HepG2 (cell line): Measurements from ENCODE around the gene PNPLA2. TPM values are rescaled to one million over a fixed set of nuclear protein-coding genes. Genes with fewer than 3 reads are reported as not detected.

ENCODE experiments used
- GFI1 ChIP-seq: sonication (generic); formaldehyde crosslinking; IDR thresholded peaks from 2 replicates; pipeline ENCODE4 v1.5.0; 2020; ENCODE audit warnings: missing genetic modification reagents, mild to moderate bottlenecking, borderline replicate concordance
- HDAC6 ChIP-seq: fragments of 200-600 bp; sonication (generic); IDR thresholded peaks from 2 replicates; pipeline ENCODE4 v1.7.0; 2017; ENCODE audit warnings: mild to moderate bottlenecking, antibody characterized with exemption, low read length, low read depth
- HNRNPLL ChIP-seq: fragments of 200-400 bp; formaldehyde crosslinking; IDR thresholded peaks from 2 replicates; pipeline ENCODE4 v1.6.1; 2017; ENCODE audit warnings: mild to moderate bottlenecking, low read depth, low read length; ENCODE audit not compliant: poor library complexity, severe bottlenecking
- MAFK ChIP-seq, 2 experiments: IDR thresholded peaks in 1 of 2; conservative IDR thresholded peaks in 1 of 2; 2 replicates each; pipeline ENCODE4 v1.6.1; 2011; ENCODE audit warnings: improper control_type of control experiment in 2 of 2, low read length in 2 of 2
- MED8 ChIP-seq: sonication (generic); formaldehyde crosslinking; IDR thresholded peaks from 2 replicates; pipeline ENCODE4 v1.8.1; 2023; ENCODE audit warnings: mild to moderate bottlenecking, missing genetic modification reagents; ENCODE audit not compliant: insufficient replicate concordance
- NFE2 ChIP-seq: sonication (generic); formaldehyde crosslinking; IDR thresholded peaks from 2 replicates; pipeline ENCODE4 v1.4.0; 2020; ENCODE audit warnings: missing genetic modification reagents
- NFYB ChIP-seq: sonication (generic); formaldehyde crosslinking; IDR thresholded peaks from 2 replicates; pipeline ENCODE4 v1.4.0; 2020; ENCODE audit warnings: missing genetic modification reagents
- REL ChIP-seq: sonication (generic); formaldehyde crosslinking; conservative IDR thresholded peaks from 2 replicates; pipeline ENCODE4 v1.8.0; 2022; ENCODE audit warnings: mild to moderate bottlenecking, missing genetic modification reagents, moderate library complexity
- SAFB2 ChIP-seq: sonication (generic); formaldehyde crosslinking; IDR thresholded peaks from 2 replicates; pipeline ENCODE4 v1.5.1; 2020; ENCODE audit warnings: missing genetic modification reagents, low read depth, mild to moderate bottlenecking, borderline replicate concordance
- SPEN ChIP-seq: sonication (generic); formaldehyde crosslinking; IDR thresholded peaks from 2 replicates; pipeline ENCODE4 v1.5.1; 2020; ENCODE audit warnings: low read depth, mild to moderate bottlenecking, missing genetic modification reagents
- YEATS2 ChIP-seq: sonication (generic); formaldehyde crosslinking; IDR thresholded peaks from 2 replicates; pipeline ENCODE4 v1.4.0; 2020; ENCODE audit warnings: missing genetic modification reagents, borderline replicate concordance
- ZKSCAN1 ChIP-seq: fragments of 150-350 bp; IDR thresholded peaks from 2 replicates; pipeline ENCODE4 v1.6.1; 2014; ENCODE audit warnings: low read length
- ZNF101 ChIP-seq: sonication (generic); formaldehyde crosslinking; IDR thresholded peaks from 2 replicates; pipeline ENCODE4 v1.4.0; 2020; ENCODE audit warnings: mild to moderate bottlenecking, low read depth, missing genetic modification reagents, borderline replicate concordance
- ZNF335 ChIP-seq: sonication (generic); formaldehyde crosslinking; IDR thresholded peaks from 2 replicates; pipeline ENCODE4 v1.4.0; 2020; ENCODE audit warnings: missing genetic modification reagents
- ZNF431 ChIP-seq: sonication (generic); formaldehyde crosslinking; IDR thresholded peaks from 2 replicates; pipeline ENCODE4 v1.9.0; 2022; ENCODE audit warnings: missing genetic modification reagents, low read depth, mild to moderate bottlenecking, borderline replicate concordance
- ZNF557 ChIP-seq: sonication (generic); formaldehyde crosslinking; IDR thresholded peaks from 2 replicates; pipeline ENCODE4 v1.4.0; 2020; ENCODE audit warnings: missing genetic modification reagents
- ZNF678 ChIP-seq: sonication (generic); formaldehyde crosslinking; IDR thresholded peaks from 2 replicates; pipeline ENCODE4 v1.4.0; 2020; ENCODE audit warnings: mild to moderate bottlenecking, missing genetic modification reagents
- polyA plus RNA-seq, 8 experiments: library from polyadenylated mRNA; depleted of rRNA in 3 of 8; stranded (reverse) in 7 of 8; unstranded in 1 of 8; fragments of >200 nt; fragmentation: Illumina TruSeq in 4 of 8; extraction: Trizol in 4 of 8; gene quantifications; 2 replicates each; pipeline versions ENCODE4 v1.2.1 to v1.2.3, GENCODE V29; 2011 to 2016; ENCODE audit warnings: low read depth in 4 of 8, missing spikeins in 1 of 8, mixed read lengths in 1 of 8; ENCODE audit not compliant: insufficient read depth in 1 of 8
- total RNA-seq, 5 experiments: library from RNA; depleted of rRNA; stranded (reverse); fragments of >200 nt; fragmentation: Illumina TruSeq; extraction: Trizol; gene quantifications; 2 replicates each; pipeline ENCODE4 v1.2.3, GENCODE V29; 2016; ENCODE audit warnings: low read depth in 1 of 5
- TF ChIP-seq, protein P1 (sequence below): sonication (generic); formaldehyde crosslinking; IDR thresholded peaks from 2 replicates; pipeline ENCODE4 v1.4.0; 2020; ENCODE audit warnings: low read depth, mild to moderate bottlenecking, missing genetic modification reagents
- TF ChIP-seq, protein P2 (sequence below): sonication (generic); formaldehyde crosslinking; IDR thresholded peaks from 2 replicates; pipeline ENCODE4 v1.4.0; 2020; ENCODE audit warnings: missing genetic modification reagents
- TF ChIP-seq, protein P3 (sequence below): sonication (generic); formaldehyde crosslinking; IDR thresholded peaks from 2 replicates; pipeline ENCODE4 v1.8.1; 2023; ENCODE audit warnings: mild to moderate bottlenecking, moderate library complexity, missing genetic modification reagents
- TF ChIP-seq, protein P4 (sequence below): sonication (generic); formaldehyde crosslinking; IDR thresholded peaks from 2 replicates; pipeline ENCODE4 v1.8.0; 2022; ENCODE audit warnings: missing genetic modification reagents, mild to moderate bottlenecking, moderate library complexity, borderline replicate concordance

The PNPLA2 gene
- total and polyA plus RNA-seq, 2 of the 13 experiments (the other 11 are each of a cell fraction or from before 2014, with no cell fraction given) = 10.5 to 43.2 TPM

DNA sequence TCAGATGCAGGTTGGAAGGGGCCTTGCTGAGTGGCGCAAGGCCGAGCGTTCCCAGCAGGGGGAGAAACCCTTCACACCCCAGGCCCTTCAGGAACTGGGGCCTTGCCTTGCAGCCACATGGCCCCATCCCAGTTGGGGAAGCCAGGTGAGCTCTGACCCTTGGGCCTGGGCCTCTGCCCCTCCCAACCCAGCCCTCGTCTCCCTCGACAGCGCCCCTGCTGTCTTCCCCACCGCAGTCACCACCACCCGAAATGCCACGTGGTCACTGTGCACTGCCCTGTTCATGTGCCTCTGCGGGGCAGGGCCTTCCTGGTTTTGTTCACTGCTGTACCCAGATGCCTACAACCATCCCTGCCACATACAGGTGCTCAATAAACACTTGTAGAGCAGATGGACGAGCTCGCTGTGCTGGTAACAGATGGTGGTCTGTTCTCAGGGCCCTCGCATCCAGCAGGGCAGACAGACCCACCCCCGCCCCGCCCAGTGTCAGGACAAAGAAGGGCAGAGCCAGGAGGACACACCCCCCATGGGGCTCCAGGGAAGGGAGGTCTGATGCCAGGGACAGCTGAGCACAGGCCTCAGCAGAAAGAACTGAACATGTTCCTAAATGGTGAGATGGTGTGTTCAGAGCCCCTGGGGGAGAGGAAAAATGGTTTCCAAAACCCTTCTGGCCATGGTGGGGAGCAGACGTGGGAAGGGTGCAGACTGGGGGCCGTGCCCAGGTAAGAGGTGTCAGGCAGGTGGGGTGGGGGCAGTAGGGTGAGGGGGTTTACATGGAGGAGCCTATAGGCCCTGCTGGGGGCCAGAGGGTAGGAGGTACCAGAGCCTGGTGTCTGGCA lies 19.9 kb downstream of the PNPLA2 start (continued):
- no peak for TF ChIP-seq SAFB2 (CRISPR knock-in tag)
- TF ChIP-seq MAFK (conservative IDR thresholded peaks at IDR 0.05 in 1 of 2, IDR thresholded peaks at IDR 0.05 in 1 of 2; ENCODE audit: low read length in 2 of 2) = no peak
- TF ChIP-seq ZKSCAN1 = no peak
- TF ChIP-seq NFYB = no peak
- TF ChIP-seq, protein P1, sequence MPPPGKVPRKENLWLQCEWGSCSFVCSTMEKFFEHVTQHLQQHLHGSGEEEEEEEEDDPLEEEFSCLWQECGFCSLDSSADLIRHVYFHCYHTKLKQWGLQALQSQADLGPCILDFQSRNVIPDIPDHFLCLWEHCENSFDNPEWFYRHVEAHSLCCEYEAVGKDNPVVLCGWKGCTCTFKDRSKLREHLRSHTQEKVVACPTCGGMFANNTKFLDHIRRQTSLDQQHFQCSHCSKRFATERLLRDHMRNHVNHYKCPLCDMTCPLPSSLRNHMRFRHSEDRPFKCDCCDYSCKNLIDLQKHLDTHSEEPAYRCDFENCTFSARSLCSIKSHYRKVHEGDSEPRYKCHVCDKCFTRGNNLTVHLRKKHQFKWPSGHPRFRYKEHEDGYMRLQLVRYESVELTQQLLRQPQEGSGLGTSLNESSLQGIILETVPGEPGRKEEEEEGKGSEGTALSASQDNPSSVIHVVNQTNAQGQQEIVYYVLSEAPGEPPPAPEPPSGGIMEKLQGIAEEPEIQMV (CRISPR knock-in tag) = 0 out of 2 replicates have a peak, but pooled peaks have one; percentile 18
- TF ChIP-seq ZNF431 (CRISPR knock-in tag) = peak; percentile 50; the same call in 1 of the 2 replicates
- 0 out of 2 replicates have a peak, but pooled peaks have one; percentile 42 for TF ChIP-seq ZNF335
- no peak for TF ChIP-seq ZNF101 (CRISPR knock-in tag)
- TF ChIP-seq, protein P2, sequence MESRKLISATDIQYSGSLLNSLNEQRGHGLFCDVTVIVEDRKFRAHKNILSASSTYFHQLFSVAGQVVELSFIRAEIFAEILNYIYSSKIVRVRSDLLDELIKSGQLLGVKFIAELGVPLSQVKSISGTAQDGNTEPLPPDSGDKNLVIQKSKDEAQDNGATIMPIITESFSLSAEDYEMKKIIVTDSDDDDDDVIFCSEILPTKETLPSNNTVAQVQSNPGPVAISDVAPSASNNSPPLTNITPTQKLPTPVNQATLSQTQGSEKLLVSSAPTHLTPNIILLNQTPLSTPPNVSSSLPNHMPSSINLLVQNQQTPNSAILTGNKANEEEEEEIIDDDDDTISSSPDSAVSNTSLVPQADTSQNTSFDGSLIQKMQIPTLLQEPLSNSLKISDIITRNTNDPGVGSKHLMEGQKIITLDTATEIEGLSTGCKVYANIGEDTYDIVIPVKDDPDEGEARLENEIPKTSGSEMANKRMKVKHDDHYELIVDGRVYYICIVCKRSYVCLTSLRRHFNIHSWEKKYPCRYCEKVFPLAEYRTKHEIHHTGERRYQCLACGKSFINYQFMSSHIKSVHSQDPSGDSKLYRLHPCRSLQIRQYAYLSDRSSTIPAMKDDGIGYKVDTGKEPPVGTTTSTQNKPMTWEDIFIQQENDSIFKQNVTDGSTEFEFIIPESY = peak; percentile 97
- TF ChIP-seq REL = no peak
- TF ChIP-seq HDAC6 = no peak
- TF ChIP-seq, protein P3, sequence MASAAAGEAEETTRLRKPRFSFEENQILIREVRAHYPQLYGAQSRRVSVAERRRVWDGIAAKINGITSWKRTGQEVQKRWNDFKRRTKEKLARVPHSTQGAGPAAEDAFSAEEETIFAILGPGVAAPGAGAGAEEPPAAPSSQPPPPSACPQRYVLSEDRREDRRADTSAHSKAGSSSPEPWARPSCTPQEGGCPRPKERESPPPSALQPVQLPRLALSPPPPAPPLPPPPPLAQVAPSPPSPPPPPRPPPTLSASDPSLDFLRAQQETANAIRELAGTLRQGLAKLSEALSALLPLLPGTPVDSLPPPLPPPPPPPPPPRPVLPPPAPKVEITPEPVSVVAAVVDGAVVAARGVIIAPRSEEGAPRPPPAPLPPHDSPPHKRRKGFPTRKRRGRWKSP (CRISPR knock-in tag) = peak; percentile 61; the same call in 1 of the 2 replicates
- TF ChIP-seq NFE2 (CRISPR knock-in tag) = no peak
- no peak for TF ChIP-seq ZNF557 (CRISPR knock-in tag)
- peak; percentile 10 for TF ChIP-seq HNRNPLL
- TF ChIP-seq SPEN (CRISPR knock-in tag) = peak; percentile 74; the same call in 1 of the 2 replicates
- no peak for TF ChIP-seq MED8 (CRISPR knock-in tag)
- TF ChIP-seq YEATS2 = peak; percentile 64; the same call in 1 of the 2 replicates
- no peak for TF ChIP-seq ZNF678
- TF ChIP-seq, protein P4, sequence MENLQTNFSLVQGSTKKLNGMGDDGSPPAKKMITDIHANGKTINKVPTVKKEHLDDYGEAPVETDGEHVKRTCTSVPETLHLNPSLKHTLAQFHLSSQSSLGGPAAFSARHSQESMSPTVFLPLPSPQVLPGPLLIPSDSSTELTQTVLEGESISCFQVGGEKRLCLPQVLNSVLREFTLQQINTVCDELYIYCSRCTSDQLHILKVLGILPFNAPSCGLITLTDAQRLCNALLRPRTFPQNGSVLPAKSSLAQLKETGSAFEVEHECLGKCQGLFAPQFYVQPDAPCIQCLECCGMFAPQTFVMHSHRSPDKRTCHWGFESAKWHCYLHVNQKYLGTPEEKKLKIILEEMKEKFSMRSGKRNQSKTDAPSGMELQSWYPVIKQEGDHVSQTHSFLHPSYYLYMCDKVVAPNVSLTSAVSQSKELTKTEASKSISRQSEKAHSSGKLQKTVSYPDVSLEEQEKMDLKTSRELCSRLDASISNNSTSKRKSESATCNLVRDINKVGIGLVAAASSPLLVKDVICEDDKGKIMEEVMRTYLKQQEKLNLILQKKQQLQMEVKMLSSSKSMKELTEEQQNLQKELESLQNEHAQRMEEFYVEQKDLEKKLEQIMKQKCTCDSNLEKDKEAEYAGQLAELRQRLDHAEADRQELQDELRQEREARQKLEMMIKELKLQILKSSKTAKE (CRISPR knock-in tag) = 0 out of 2 replicates have a peak, but pooled peaks have one; percentile 38
- no peak for TF ChIP-seq GFI1 (CRISPR knock-in tag)
